Endodermal cell (in vitro differentiated cells): ENCODE measurements around the gene SPPL2A. TPM values are rescaled to one million over a fixed set of nuclear protein-coding genes. Genes with fewer than 3 reads are reported as not detected.

Experiments
- DNase-seq: peaks from one replicate; pipeline ENCODE4 v3.0.0-alpha.2; 2017
- H3K27ac ChIP-seq: 2 replicates; pipeline ENCODE4 v1.5.1; 2013; ENCODE audit warnings: mild to moderate bottlenecking, low read depth, low read length, moderate library complexity
- H3K27me3 ChIP-seq: 2 replicates; pipeline ENCODE4 v1.6.1; 2013; ENCODE audit warnings: mild to moderate bottlenecking, low read length, moderate library complexity; ENCODE audit not compliant: insufficient read depth, control insufficient read depth, poor library complexity, severe bottlenecking
- H3K36me3 ChIP-seq: 2 replicates; pipeline ENCODE4 v1.7.0; 2013; ENCODE audit warnings: mild to moderate bottlenecking, low read length, moderate library complexity; ENCODE audit not compliant: control insufficient read depth, insufficient read depth
- H3K4me1 ChIP-seq: one replicate; pipeline ENCODE4 v1.7.0; 2013; ENCODE audit warnings: low read length; ENCODE audit not compliant: control insufficient read depth, insufficient read depth
- H3K4me3 ChIP-seq: 2 replicates; pipeline ENCODE4 v1.5.1; 2013; ENCODE audit warnings: mild to moderate bottlenecking, low read length, moderate library complexity
- H3K9ac ChIP-seq: 2 replicates; pipeline ENCODE4 v1.6.1; 2013; ENCODE audit warnings: mild to moderate bottlenecking, low read length, moderate library complexity; ENCODE audit not compliant: poor library complexity, severe bottlenecking; ENCODE audit errors: extremely low read depth
- H3K9me3 ChIP-seq: 2 replicates; pipeline ENCODE4 v1.6.1; 2013; ENCODE audit warnings: mild to moderate bottlenecking, low read length, moderate library complexity; ENCODE audit not compliant: control insufficient read depth
- H3K27ac Mint-ChIP-seq: 2 replicates; pipeline ENCODE4 v1.8.0; 2020; ENCODE audit warnings: mixed read lengths
- H3K27me3 Mint-ChIP-seq: 2 replicates; pipeline ENCODE4 v1.8.0; 2021; ENCODE audit warnings: mild to moderate bottlenecking, mixed read lengths; ENCODE audit not compliant: insufficient read depth
- H3K36me3 Mint-ChIP-seq: 2 replicates; pipeline ENCODE4 v1.8.0; 2020; ENCODE audit warnings: low read depth, mixed read lengths
- H3K4me1 Mint-ChIP-seq: 2 replicates; pipeline ENCODE4 v1.8.0; 2020; ENCODE audit warnings: mixed read lengths
- H3K4me3 Mint-ChIP-seq: 2 replicates; pipeline ENCODE4 v1.8.0; 2020; ENCODE audit warnings: mild to moderate bottlenecking, moderate library complexity, mixed read lengths
- H3K9me3 Mint-ChIP-seq: 2 replicates; pipeline ENCODE4 v1.8.0; 2020; ENCODE audit warnings: mild to moderate bottlenecking, mixed read lengths
- CTCF ChIP-seq: fragments of 200-600 bp; sonication (generic); conservative IDR thresholded peaks from 2 replicates; pipeline ENCODE4 v1.5.0; 2021; ENCODE audit warnings: antibody characterized with exemption, mild to moderate bottlenecking
- WGBS, 2 experiments: methylation state at CpG; one replicate each; pipeline versions ENCODE4 v1.1.5 to v1.1.7; 2013; ENCODE audit warnings: missing lambda C conversion rate in 2 of 2, mixed read lengths in 1 of 2; ENCODE audit not compliant: insufficient coverage in 1 of 2, insufficient read length in 1 of 2; 5-methylcytosine and 5-hydroxymethylcytosine counted together
- total RNA-seq, 2 donors: library from RNA; stranded (reverse); fragmentation: NEBNext Ultra II Directional in 1 of 2; extraction: Animal tissue kit (Norgen Biotek cat#: 25700) in 1 of 2; gene quantifications; 2 replicates in 1 of 2; 3 replicates in 1 of 2; pipeline ENCODE4 v1.2.1, GENCODE V29; 2021

Gene SPPL2A
- total RNA-seq, 2 donors from 2014 or later = 62.4 to 78.7 TPM

GRCh38 chr15:50670115-50670514 is 95.4 kb downstream of the SPPL2A start:
- H3K4me1 Mint-ChIP-seq = no peaks in the 10 kb centered on the region
- no peaks in the 10 kb centered on the region for H3K4me1 ChIP-seq
- 80% methylated on average over 1 of the region's 2 CpGs; no CpG with 5 or more reads in 1 of the 2 experiments for WGBS, 2 experiments
- no peak overlapping the region for H3K27ac ChIP-seq
- H3K36me3 Mint-ChIP-seq = peaks cover 45% of the 10 kb centered on the region
- no peak overlapping the region for H3K4me3 ChIP-seq
- TF ChIP-seq CTCF = no peak
- DNase-seq = no peak
- peaks cover 12% of the 10 kb centered on the region for H3K9me3 ChIP-seq
- H3K27me3 Mint-ChIP-seq = no peaks in the 10 kb centered on the region
- H3K9me3 Mint-ChIP-seq = peaks cover 16% of the 10 kb centered on the region
- no peak overlapping the region for H3K4me3 Mint-ChIP-seq
- H3K27ac Mint-ChIP-seq = no peak overlapping the region
- no peaks in the 10 kb centered on the region for H3K27me3 ChIP-seq
- peaks cover 65% of the 10 kb centered on the region for H3K36me3 ChIP-seq
- no peak overlapping the region for H3K9ac ChIP-seq

- Mint-ChIP-seq H3K27ac (no peak overlapping the region), H3K27me3 (no peaks in the 10 kb centered on the region), H3K9me3 (peaks cover 16% of the 10 kb centered on the region), H3K4me3 (no peak overlapping the region), H3K4me1 (no peaks in the 10 kb centered on the region), H3K36me3 (peaks cover 46% of the 10 kb centered on the region)
- no peak for TF ChIP-seq CTCF
- Histone ChIP-seq H3K27me3 (no peaks in the 10 kb centered on the region), H3K36me3 (peaks cover 65% of the 10 kb centered on the region), H3K4me3 (no peak overlapping the region), H3K4me1 (no peaks in the 10 kb centered on the region), H3K9me3 (peaks cover 12% of the 10 kb centered on the region), H3K9ac (no peak overlapping the region), H3K27ac (no peak overlapping the region)
- no peak for DNase-seq
- WGBS, 2 experiments = 100% methylated on average over 1 of the region's 1 CpG
Observed at GRCh38 chr15:50669611-50670010, 95.9 kb downstream of the SPPL2A start.

- peaks cover 16% of the 10 kb centered on the region for H3K9me3 Mint-ChIP-seq
- peaks cover 65% of the 10 kb centered on the region for H3K36me3 Mint-ChIP-seq
- peaks cover 74% of the 10 kb centered on the region for H3K36me3 ChIP-seq
- no peak overlapping the region for H3K27ac Mint-ChIP-seq
- no peaks in the 10 kb centered on the region for H3K4me1 Mint-ChIP-seq
- no peaks in the 10 kb centered on the region for H3K27me3 Mint-ChIP-seq
- no peak overlapping the region for H3K4me3 ChIP-seq
- no peak overlapping the region for H3K9ac ChIP-seq
- H3K27me3 ChIP-seq = no peaks in the 10 kb centered on the region
- peaks cover 17% of the 10 kb centered on the region for H3K9me3 ChIP-seq
- no peak for TF ChIP-seq CTCF
- H3K4me1 ChIP-seq = no peaks in the 10 kb centered on the region
- H3K4me3 Mint-ChIP-seq = no peak overlapping the region
- WGBS, 2 experiments = 96% methylated on average over 3 to 5 of the region's 5 CpGs
- DNase-seq = no peak
- H3K27ac ChIP-seq = no peak overlapping the region
Observed at GRCh38 chr15:50665938-50666337, 99.6 kb downstream of the SPPL2A start.
